Fibroblast of gingiva (primary cell): ENCODE results near the gene GLT1D1.
A peak's percentile ranks its signal among the peaks of the same experiment; 100 is the strongest.

Experiments used
- DNase-seq: peaks from one replicate; pipeline ENCODE4 v3.0.0-alpha.2; 2011; ENCODE audit warnings: low read depth

The GLT1D1 gene

DNA sequence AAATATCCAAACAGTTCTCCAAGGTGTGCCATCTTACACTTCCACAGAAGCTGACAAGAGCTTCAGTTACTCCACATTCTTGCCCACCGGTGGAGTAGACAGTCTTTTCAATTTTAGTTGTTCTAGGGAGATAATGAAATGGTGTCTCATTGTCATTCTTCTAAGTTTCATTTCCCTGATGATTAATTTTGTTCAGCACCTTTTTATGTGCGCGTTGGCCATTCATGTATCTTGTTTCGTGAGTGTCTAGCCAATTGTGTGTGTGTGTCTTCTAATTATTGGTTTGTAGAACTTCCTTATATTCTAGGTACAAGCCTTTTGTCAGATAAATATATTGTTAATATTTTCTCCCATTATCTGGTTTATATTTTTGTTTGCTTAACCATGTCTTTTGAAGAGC, 63.1 kb downstream of the GLT1D1 start:
- DNase-seq, result no peak

DNA sequence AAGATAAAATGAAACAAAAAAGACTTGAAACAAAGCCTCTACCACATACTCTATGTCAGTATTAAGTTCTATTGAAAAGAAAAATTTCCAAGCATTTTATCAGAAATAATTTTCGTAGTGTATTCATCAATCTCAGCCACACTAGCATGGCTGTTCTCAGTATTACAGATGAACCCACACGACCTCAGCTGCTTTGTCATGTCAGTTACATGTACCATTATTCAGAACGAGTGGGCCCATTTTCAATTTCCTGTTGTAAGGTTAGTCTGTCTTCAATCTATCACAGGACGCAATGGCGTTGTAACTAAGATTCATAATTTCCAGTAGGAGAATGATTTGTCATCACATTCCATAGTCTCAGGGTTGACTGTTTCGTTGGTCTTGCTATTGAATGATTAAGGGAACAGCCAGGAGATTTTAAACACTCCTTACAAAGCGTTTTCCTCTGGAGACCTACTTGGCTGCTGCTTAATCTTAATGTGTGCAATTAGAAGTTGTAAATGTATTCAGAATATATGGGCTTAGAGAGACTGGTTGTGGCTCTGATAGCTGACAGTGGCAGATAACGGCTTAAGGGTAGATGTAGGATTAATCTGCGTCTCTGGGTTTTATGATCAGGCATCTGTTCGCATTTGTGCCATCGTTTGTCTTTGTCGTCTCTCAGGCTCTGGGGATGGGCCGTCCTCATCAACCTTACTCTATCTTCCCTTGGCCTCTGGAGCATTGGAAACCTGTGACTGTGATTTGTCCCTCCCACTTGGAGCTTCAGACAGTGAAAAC, 65.4 kb downstream of the GLT1D1 start:
- no peak for DNase-seq

- peak; percentile 29 for DNase-seq
These were observed 67.2 kb downstream of the GLT1D1 start for GRCh38 chr12:128920468-128920867.

- DNase-seq, result no peak
These were observed 75.1 kb downstream of the GLT1D1 start for GRCh38 chr12:128928361-128928760.

DNA sequence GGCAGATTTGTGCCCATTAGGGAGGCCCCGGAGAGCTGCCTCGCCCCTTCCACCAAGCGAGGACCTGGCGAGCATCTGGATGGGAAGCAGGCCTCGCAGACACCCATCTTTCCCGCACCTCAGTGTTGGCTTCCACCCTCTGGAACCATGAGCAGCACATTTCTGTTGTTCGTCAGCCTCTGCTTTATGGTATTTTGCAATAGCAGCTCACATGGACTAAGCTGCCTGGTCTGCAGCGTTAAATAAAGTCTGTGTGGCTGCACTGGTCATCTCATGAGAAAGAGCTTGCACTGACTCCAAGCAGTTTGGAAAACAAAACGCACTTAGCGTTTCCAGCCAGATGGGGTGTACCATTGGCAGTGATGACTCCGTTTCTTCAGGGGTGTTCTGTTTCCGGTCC, 75.8 kb downstream of the GLT1D1 start:
- no peak for DNase-seq

DNA sequence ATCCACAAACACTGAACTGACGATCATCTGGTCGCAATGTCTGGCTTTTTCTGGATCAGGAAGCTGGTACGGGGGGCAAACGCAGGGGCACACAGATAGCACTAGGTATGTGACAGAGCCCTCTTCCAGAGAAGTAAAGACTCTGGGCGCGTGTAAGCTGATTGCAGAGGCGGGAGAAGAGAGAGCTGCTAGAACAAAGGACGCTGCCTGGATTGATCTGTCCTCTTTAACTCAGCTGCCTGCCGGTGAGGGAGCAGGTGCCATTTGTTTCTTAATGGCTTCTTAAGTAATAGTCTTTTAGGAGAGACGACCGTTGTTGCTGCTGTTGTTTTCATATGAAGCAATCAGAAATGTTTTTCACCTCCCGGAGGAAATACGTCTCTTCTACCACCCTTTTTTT, 77.3 kb downstream of the GLT1D1 start:
- no peak for DNase-seq

DNA sequence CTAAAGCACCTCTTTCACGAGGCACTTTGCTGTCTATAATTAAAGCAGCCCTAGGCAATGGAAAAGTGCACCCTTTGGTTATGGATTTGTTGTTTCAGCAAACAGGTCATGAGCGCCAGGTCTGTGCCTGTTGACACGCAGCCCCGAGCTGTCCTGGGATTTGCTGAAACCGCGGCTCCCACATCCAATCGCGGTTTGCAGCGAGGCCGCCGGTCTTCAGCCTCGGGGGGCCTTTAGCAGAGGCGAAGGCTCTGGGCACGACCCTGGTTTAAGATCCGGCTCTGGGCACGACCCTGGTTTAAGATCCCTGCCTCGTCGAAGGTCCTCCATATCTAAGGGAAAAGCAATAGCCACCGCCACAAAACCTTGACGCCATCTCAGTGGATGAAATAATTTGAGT, 79.2 kb downstream of the GLT1D1 start:
- no peak for DNase-seq

GRCh38 chr12:128933039-128933438, 79.8 kb downstream of the GLT1D1 start:
- DNase-seq, result no peak

GRCh38 chr12:128933926-128934325, 80.6 kb downstream of the GLT1D1 start:
- DNase-seq, result no peak

DNA sequence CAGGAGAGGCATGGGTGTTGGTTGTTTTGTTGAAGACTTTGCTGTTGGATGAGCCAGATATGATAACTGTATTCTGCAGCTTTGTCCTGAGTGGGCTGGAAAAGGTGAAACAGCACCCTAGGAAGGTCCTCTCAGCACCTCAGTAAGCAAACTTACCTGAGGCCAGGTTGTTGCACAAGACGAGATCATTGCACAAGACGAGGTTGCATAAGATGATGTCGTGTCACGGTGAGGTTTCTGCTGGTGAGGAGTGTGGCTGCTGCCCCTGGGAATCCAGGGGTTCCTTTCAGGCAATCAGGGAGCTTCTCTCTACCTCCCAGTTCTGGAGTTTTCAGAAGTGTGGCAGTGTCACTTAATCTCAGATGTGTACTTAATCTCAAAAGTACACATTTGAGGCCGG, 85.6 kb downstream of the GLT1D1 start:
- DNase-seq, result no peak

DNA sequence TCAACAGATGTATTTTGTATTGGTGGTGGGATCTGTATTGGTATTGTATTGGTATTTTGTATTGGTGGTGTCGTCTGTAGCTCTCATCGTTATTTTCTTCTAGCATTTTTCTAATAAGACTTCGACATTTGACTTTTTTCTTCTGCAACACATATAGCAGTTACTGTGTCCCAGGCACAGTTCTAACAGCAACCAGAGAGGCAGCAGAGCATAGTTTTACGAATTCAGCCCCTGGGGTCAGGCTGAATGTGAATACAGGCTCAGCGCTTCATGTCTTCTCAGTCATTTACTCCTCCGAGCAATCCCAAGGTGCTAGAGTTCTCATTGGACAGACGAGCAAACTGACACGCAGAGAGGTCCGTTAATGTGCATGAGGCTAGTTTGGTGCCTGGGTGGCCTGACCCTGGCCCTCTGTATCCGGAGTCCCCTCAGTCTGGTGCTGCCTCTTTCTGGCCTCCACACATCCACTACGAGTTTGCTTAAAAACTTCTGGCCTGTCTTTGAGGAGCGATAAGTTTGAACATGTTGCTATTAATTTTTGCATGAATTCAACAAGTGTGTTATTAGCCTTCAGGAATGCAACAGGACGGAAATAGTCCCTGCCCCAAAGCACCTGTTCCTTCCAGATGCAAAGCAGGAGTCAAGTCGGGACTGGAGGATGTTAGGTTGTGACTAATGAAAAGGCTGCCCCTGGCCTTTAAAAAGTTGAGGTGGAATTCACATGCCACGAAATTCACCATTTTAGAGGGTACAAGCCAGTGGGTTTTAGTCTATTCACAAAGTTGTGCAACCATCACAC, 87.0 kb downstream of the GLT1D1 start:
- no peak for DNase-seq

- DNase-seq, result no peak
These were observed 87.7 kb downstream of the GLT1D1 start for GRCh38 chr12:128940974-128941373.

- DNase-seq, result no peak
These were observed 89.7 kb downstream of the GLT1D1 start for GRCh38 chr12:128942960-128943477.

DNA sequence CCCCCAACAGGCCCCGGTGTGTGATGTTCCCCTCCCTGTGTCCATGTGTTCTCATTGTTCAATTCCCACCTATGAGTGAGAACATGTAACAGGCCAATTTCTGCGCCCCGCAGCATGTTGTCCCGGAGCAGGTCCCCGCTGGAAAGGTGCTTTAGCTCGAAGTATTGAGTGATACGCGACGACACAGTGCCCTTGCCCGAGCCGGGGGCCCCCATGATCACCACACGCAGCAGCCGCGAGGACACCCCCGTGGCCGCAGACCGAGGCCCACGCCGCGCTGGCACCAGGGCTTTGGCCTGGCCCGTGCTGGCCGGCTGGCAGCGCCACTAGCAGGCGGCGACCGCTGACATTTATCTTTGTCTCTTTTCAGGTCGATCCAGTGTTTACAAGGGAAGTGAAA, 91.7 kb downstream of the GLT1D1 start:
- no peak for DNase-seq

- DNase-seq, result no peak
These were observed 93.9 kb downstream of the GLT1D1 start for GRCh38 chr12:128947209-128947608.

DNA sequence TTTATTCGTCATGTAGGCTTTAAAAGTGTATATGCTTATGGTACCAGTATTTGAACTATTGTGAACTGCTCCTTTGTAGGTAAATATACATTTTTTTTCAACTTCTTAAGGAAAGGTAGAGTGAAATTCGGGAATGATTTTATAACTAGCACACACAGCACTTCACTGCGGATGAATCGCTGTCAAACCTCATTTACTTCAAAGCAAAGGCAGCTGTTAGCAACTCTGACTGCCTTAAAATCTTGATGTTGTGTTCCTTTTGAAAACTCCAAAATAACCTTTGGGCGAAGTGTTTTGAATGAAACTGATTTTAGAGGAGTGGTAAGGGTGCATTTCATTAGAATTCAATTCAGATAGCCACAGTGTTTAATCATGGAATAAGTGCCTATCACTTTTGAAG, 95.8 kb downstream of the GLT1D1 start:
- DNase-seq, result no peak

DNA sequence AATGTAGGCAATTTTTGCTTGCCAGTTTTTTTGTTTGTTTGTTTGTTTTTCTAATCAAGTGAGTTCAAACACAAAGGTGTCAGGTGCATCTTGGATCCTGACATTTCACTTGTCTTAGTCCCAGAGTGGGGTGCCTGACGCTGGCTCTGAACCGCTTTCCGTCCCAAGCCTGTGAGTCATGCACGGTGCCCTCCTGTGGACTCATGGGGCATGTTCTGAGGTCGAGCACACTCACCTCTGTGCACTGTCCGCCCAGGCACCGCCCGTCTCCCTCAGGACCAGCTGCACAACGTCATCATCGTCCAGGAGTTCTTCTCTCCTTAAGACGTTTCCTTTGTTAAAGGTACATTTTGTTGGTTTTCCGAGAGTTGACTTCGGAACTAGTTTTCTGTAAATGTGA, 98.2 kb downstream of the GLT1D1 start:
- DNase-seq, result no peak

GRCh38 chr12:128956755-128957154, 103.5 kb downstream of the GLT1D1 start:
- no peak for DNase-seq

- no peak for DNase-seq
These were observed 106.6 kb downstream of the GLT1D1 start for GRCh38 chr12:128959901-128960300.

GRCh38 chr12:128961308-128961902, 108.1 kb downstream of the GLT1D1 start:
- no peak for DNase-seq

DNA sequence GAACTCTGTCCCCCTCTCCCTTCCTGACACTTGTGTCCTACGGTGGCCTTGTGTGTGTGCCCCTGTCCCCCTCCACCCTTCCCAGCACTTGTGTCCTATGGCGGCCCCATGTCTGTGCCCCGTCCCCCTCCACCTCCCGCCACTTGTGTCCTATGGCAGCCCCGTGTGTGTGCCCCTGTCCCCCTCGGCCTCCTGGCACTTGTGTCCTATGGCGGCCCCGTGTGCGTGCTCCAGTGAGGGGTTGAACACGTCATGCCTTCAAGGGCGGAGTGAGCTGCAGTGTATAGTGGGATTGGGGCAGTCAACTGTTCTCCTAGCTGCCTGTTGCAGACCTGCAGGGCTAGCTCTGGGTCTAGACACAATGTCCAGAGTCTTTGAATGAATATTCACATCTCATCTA, 108.7 kb downstream of the GLT1D1 start:
- no peak for DNase-seq

GRCh38 chr12:128966203-128966810, 113.0 kb downstream of the GLT1D1 start:
- DNase-seq, result no peak
